HG03025 (cell line): Measurements from ENCODE around the gene PBX1.
"Not testable (repeated sequence)": the region's sequence is repeated elsewhere in the genome, so short reads cannot be mapped to it uniquely, and the experiment has no call there.

Source experiments
- ATAC-seq: cut with Tn5 transposase; IDR thresholded peaks from one replicate; pipeline ENCODE4 v1.9.1; 2021; ENCODE audit warnings: mild to moderate bottlenecking, moderate library complexity; ENCODE audit not compliant: unreplicated experiment, low FRiP score

The PBX1 gene

GRCh38 chr1:164588516-164589341 lies 29.7 kb downstream of the PBX1 start:
- ATAC-seq = no peak

DNA sequence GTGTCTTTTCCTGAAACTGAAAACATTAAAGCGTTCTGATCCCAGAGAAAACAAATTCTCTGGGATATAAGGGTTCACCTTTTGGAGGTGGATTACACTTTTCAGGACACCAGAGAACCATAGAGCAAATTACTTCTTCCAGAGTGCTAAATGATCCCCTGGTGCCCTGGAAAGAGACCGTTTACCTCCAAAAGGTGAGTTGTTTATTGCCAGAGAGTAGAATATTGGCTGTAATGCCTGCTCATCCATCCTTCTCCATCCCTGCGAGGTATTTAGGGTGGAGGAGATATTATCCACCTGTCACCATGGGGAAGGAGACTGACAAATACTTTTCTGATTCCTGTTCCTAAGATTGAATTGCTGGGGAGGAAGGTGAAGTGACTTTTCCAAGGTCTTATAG lies 30.4 kb downstream of the PBX1 start:
- ATAC-seq = no peak

DNA sequence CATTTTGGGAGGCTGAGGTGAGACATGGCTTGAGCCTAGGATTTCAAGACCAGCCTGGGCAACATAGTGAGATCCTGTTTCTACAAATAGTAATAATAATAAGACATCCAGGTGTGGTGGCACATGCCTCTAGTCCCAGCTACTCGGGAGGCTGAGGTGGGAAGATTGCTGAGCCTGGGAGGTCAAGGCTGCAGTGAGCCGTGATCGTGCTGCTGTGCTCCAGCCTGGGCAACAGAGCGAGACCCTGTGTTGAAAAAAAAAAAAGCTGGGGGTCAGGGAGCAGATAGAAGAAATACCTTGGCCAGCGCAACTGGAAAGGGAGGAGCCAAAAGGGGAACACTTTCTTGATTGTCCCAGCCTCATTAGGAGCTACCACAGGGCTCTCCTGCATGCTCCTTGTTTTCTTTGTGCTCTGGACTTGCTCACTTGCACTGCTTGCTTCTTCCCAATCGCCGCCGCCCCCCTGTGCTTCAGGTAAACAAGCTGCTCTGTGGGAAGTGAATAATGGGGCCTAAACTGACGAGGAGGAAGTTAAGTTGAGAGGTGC lies 31.1 kb downstream of the PBX1 start:
- ATAC-seq = no peak

DNA sequence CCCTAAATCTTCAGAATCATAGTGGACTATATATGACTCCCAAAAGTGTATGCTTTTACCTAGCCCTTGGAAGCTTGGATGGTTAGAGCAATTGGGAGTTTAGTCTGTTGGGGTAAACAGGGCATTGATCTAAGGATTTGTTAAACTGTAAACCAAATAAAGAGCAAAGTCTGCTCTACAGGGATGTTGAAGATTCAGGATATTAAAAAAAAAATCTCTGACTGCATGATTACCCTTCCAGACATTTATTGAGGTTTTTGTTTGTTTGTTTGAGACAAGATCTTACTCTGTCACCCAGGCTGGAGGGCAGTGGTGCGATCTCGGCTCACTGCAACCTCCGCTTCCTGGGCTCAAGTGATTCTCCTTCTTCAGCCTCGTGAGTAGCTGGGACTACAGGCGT lies 31.6 kb downstream of the PBX1 start:
- no peak for ATAC-seq

- ATAC-seq = no peak
Measured at GRCh38 chr1:164591858-164592257, 32.9 kb downstream of the PBX1 start.

GRCh38 chr1:164592634-164593033 lies 33.6 kb downstream of the PBX1 start:
- no peak for ATAC-seq

DNA sequence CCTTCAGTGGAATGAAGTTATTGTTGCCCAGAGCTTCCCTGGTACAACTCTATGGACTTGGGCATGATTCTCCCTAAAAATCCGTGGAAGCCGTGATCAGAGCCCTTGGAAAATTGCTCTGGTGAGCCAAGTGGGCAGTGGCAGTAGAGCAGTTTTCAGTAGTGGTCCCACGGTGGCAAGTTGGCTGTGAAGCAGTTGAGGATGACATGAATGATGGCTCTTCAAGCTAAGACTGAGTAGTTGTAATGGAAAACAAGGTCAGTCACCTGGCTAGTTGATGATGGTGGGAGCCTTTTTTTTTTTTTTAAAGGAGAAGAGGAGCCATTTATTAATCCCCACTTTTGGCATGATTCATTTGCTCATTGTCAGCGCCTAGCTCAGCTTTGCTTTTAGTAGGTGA lies 36.2 kb downstream of the PBX1 start:
- no peak for ATAC-seq

GRCh38 chr1:164596172-164596571 lies 37.2 kb downstream of the PBX1 start:
- ATAC-seq = no peak

DNA sequence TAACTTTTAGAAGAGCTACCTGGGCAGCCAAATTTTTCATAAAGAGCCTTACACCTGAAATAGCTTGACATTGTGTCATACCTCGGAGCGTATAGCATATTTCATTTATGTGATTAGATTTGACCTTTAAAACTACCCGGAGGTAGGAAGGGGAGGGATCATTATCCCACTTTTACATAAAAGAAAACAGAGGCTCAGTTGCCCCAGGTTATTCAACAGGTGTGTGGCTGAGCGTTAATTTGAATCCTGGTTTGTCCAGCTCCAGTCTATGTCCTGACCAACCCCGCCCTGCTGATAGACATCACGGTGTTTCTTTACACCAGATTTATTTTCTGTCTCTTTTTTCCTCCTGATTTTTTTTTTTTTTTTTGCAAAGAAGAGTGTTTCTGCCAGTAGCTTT lies 39.7 kb downstream of the PBX1 start:
- ATAC-seq = no peak

DNA sequence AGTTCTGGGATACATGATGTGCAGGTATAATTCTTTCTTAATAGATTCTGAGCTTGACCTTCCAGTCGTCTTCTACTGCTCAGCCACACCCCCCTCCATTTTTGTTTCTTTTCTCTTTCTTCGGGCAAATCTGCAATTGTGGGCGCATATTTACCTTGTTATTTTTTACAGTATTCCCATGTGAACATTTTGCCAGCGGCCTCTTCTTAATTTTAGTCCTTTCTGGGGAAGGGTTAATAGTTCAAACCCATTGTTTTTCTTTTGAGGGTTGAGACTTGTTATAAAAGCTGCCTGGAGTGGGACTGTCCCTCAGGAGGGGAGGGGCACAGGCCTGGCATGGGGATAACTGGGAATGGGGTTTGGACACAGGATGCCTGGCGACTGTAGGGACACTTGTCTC lies 40.3 kb downstream of the PBX1 start:
- ATAC-seq = no peak

DNA sequence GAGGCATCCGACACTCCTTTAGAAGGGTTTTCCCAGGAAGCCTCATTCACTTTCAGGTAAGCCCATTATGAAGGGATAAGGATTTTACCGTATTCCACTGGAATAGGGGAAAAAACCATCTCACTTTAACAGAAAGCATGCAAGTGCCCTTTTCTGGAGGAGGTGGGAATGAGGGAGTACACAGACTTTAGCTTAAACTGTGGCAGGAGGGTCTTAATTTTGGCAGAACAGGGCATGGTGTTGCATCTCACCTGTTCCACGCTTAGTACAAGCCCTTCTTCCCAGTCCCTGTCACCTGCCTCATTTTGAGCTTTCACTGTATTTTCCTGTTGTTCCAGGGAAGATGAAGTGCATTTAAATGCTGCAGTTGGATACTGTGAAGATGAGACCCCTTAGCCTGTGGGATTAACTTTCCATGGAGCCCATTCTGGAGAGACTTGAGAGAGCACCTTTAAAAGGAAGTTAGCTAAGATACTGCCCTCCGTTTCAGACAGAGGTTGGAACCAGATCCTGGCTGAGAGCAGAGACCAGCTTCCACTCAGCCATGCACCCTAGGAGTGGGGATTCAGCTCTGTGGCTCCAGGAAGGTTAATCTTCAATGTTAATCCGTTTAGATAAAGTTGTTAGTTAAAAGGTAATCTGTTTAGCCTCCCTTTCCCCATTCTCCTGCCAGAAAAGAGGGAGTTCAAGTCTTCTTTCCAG lies 42.6 kb downstream of the PBX1 start:
- ATAC-seq = no peak

DNA sequence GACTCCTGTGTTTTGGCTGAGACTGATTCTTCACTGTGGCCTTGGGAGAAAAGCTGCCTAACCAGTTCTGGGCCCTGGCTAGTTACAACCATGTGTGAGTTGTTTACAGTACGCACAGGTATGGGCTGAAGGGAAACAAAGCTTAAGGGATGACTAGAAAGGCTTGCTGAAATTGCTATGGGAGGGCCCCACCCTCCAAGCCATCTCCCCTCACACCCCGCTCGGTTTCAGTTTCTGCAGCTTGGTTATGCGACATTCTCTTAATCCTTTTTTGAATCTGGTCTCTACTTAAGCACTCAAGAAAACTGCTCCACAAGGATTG lies 43.1 kb downstream of the PBX1 start:
- ATAC-seq = no peak

DNA sequence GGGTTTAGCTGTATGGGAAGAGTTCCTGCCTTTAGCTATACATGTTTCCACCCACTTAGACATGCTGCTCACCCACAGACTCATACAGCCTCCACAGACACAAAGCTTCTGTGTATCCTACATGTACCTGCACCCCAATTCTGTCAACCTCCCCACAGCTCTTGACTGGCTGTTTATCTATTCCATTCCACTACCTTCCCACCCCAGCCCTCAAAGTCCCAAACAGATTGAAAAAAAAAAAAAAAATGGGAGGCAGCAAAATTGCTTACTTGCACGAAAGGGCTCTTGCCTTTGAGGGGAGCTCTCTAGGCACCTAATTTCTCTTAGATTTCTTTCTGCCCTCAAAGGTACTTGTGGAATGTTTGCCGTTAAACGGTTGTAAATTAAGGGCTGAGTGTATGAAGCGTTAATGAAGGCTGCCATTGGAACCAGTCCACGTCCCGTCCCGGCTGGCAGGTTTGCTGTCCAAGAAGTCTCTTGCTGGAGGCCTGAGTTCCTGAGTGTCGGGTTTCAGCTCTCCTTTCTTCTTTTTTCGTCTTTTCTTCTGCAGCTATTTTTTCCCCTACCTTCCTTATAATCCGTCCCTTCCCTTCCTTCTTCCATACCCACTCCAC lies 43.6 kb downstream of the PBX1 start:
- ATAC-seq = no peak

GRCh38 chr1:164603805-164604204 lies 44.8 kb downstream of the PBX1 start:
- not testable (repeated sequence) for ATAC-seq

DNA sequence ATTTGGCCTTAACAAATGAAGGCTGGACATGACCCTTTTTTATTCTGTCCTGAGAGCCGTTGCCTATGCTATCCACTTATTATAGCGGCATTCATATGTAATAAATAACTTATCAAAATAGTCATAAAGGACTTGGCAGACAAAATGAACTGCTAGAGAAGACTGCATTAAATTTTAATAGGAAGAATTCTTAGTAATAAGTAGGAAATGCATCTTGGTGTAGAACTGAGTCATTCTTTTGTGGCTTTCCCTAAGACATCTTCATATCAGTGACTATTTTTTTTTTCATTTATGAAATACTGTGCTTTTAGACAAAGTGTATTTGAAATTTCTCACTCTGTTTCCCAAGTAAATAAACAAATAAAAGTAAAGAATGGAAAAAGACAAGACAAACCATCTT lies 45.6 kb downstream of the PBX1 start:
- no peak for ATAC-seq

- ATAC-seq = no peak
Measured at GRCh38 chr1:164605254-164606091, 46.5 kb downstream of the PBX1 start.

DNA sequence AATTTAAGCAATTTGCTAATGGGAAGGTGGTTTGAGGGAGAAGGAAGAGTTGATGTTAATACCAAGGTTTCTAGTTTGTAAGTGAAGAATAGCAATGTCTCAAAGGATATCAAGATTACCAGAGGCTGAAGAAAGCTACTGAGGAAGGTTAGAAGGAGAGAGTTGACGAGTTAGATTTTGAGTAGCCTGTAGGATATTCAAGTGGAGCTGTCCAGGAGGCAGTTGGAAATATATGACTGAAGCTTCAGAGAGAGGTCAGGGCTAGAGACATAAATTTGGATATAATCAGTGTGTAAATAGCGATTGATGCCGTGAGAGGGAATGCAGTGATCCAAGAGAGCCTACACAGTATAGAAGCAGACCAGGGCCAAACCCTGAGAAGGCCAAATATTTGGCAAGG lies 48.4 kb downstream of the PBX1 start:
- no peak for ATAC-seq

DNA sequence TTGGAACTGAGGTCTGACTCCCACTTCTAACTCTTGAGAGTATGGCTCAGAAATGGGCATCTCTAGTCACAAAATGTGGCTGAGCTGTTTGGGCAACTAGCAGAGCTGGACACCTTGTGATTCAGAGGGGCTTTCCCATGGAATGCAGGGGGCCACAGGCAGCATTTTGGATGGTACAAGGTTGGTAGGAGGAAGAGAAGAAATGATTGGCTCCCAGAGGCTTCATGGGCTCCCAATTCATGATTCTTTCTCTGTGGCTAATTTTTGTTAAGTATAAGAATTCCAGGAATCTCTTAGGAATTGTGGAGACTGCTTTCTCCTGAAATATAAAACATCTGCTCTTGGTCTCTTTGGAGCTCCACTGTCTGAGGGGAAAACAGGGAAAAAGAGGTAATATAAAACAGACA lies 49.7 kb downstream of the PBX1 start:
- no peak for ATAC-seq

GRCh38 chr1:164609089-164609488 lies 50.1 kb downstream of the PBX1 start:
- ATAC-seq = no peak

GRCh38 chr1:164610538-164611222 lies 51.7 kb downstream of the PBX1 start:
- no peak for ATAC-seq
